ENCODE measurements around the gene VWA5B1.

Gene VWA5B1

GRCh38 chr1:20343149-20343937, 52.7 kb downstream of the VWA5B1 start:
- Mint-ChIP-seq H3K9me3 (ENCODE audit: low read depth) (peaks cover 7% of the 10 kb centered on the region), H3K27ac (no peak overlapping the region), H3K4me1 (ENCODE audit: low read depth) (peaks cover 7% of the 10 kb centered on the region), H3K4me3 (peak overlapping the region; percentile 20), H3K36me3 (peaks cover 2% of the 10 kb centered on the region), H3K27me3 (peaks cover 27% of the 10 kb centered on the region)

GRCh38 chr1:20343938-20344302, 53.2 kb downstream of the VWA5B1 start:
- Mint-ChIP-seq H3K27me3 (peaks cover 27% of the 10 kb centered on the region), H3K36me3 (peaks cover 2% of the 10 kb centered on the region), H3K9me3 (ENCODE audit: low read depth) (peaks cover 7% of the 10 kb centered on the region), H3K4me1 (ENCODE audit: low read depth) (peaks cover 7% of the 10 kb centered on the region), H3K27ac (no peak overlapping the region), H3K4me3 (peak overlapping the region; percentile 55)

GRCh38 chr1:20344738-20345137, 54.1 kb downstream of the VWA5B1 start:
- Mint-ChIP-seq H3K27ac (no peak overlapping the region), H3K9me3 (ENCODE audit: low read depth) (peaks cover 7% of the 10 kb centered on the region), H3K4me1 (ENCODE audit: low read depth) (peaks cover 7% of the 10 kb centered on the region), H3K27me3 (peaks cover 27% of the 10 kb centered on the region), H3K36me3 (peaks cover 2% of the 10 kb centered on the region), H3K4me3 (no peak overlapping the region)

GRCh38 chr1:20345419-20345818, 54.7 kb downstream of the VWA5B1 start:
- peaks cover 7% of the 10 kb centered on the region for H3K4me1 Mint-ChIP-seq (ENCODE audit: low read depth)
- no peak overlapping the region for H3K4me3 Mint-ChIP-seq
- H3K27ac Mint-ChIP-seq: no peak overlapping the region
- peaks cover 2% of the 10 kb centered on the region for H3K36me3 Mint-ChIP-seq
- H3K9me3 Mint-ChIP-seq (ENCODE audit: low read depth): peaks cover 7% of the 10 kb centered on the region
- peaks cover 23% of the 10 kb centered on the region for H3K27me3 Mint-ChIP-seq

- no peak overlapping the region for H3K4me3 Mint-ChIP-seq
- H3K36me3 Mint-ChIP-seq: peaks cover 2% of the 10 kb centered on the region
- peaks cover 7% of the 10 kb centered on the region for H3K4me1 Mint-ChIP-seq (ENCODE audit: low read depth)
- no peak overlapping the region for H3K27ac Mint-ChIP-seq
- H3K27me3 Mint-ChIP-seq: peaks cover 19% of the 10 kb centered on the region
- peaks cover 7% of the 10 kb centered on the region for H3K9me3 Mint-ChIP-seq (ENCODE audit: low read depth)
Observed at GRCh38 chr1:20346433-20346832, 55.8 kb downstream of the VWA5B1 start.

GRCh38 chr1:20347699-20348098, 57.0 kb downstream of the VWA5B1 start:
- peaks cover 2% of the 10 kb centered on the region for H3K36me3 Mint-ChIP-seq
- H3K9me3 Mint-ChIP-seq (ENCODE audit: low read depth): peaks cover 7% of the 10 kb centered on the region
- peaks cover 15% of the 10 kb centered on the region for H3K27me3 Mint-ChIP-seq

GRCh38 chr1:20348326-20348915, 57.7 kb downstream of the VWA5B1 start:
- H3K4me3 Mint-ChIP-seq: no peak overlapping the region
- peaks cover 7% of the 10 kb centered on the region for H3K9me3 Mint-ChIP-seq (ENCODE audit: low read depth)
- H3K4me1 Mint-ChIP-seq (ENCODE audit: low read depth): peaks cover 7% of the 10 kb centered on the region
- H3K36me3 Mint-ChIP-seq: peaks cover 2% of the 10 kb centered on the region
- no peak overlapping the region for H3K27ac Mint-ChIP-seq
- peaks cover 15% of the 10 kb centered on the region for H3K27me3 Mint-ChIP-seq

More at GRCh38 chr1:20347699-20348098, 57.0 kb downstream of the VWA5B1 start:
- no peak overlapping the region for H3K27ac Mint-ChIP-seq
- H3K4me3 Mint-ChIP-seq: no peak overlapping the region
- peaks cover 7% of the 10 kb centered on the region for H3K4me1 Mint-ChIP-seq (ENCODE audit: low read depth)

GRCh38 chr1:20349561-20349960, 58.9 kb downstream of the VWA5B1 start:
- peaks cover 7% of the 10 kb centered on the region for H3K9me3 Mint-ChIP-seq (ENCODE audit: low read depth)
- H3K4me3 Mint-ChIP-seq: no peak overlapping the region
- peaks cover 2% of the 10 kb centered on the region for H3K36me3 Mint-ChIP-seq
- no peaks in the 10 kb centered on the region for H3K4me1 Mint-ChIP-seq (ENCODE audit: low read depth)
- H3K27me3 Mint-ChIP-seq: peaks cover 11% of the 10 kb centered on the region
- H3K27ac Mint-ChIP-seq: no peak overlapping the region

- Mint-ChIP-seq H3K27me3 (peaks cover 10% of the 10 kb centered on the region), H3K36me3 (peaks cover 2% of the 10 kb centered on the region), H3K4me3 (no peak overlapping the region), H3K27ac (no peak overlapping the region), H3K9me3 (ENCODE audit: low read depth) (peaks cover 7% of the 10 kb centered on the region), H3K4me1 (ENCODE audit: low read depth) (no peaks in the 10 kb centered on the region)
Observed at GRCh38 chr1:20349971-20350370, 59.3 kb downstream of the VWA5B1 start.

- H3K27ac Mint-ChIP-seq: no peak overlapping the region
- H3K9me3 Mint-ChIP-seq (ENCODE audit: low read depth): peaks cover 7% of the 10 kb centered on the region
- peaks cover 10% of the 10 kb centered on the region for H3K27me3 Mint-ChIP-seq
- no peak overlapping the region for H3K4me3 Mint-ChIP-seq
- H3K36me3 Mint-ChIP-seq: peaks cover 2% of the 10 kb centered on the region
- H3K4me1 Mint-ChIP-seq (ENCODE audit: low read depth): no peaks in the 10 kb centered on the region
Observed at GRCh38 chr1:20350421-20350820, 59.7 kb downstream of the VWA5B1 start.

GRCh38 chr1:20351911-20352701, 61.4 kb downstream of the VWA5B1 start:
- Mint-ChIP-seq H3K9me3 (ENCODE audit: low read depth) (no peaks in the 10 kb centered on the region), H3K27ac (no peak overlapping the region), H3K27me3 (peaks cover 2% of the 10 kb centered on the region)

GRCh38 chr1:20353836-20354235, 63.2 kb downstream of the VWA5B1 start:
- H3K4me1 Mint-ChIP-seq (ENCODE audit: low read depth): no peaks in the 10 kb centered on the region
- peaks cover 5% of the 10 kb centered on the region for H3K27me3 Mint-ChIP-seq
- no peak overlapping the region for H3K4me3 Mint-ChIP-seq
- no peak overlapping the region for H3K27ac Mint-ChIP-seq
- H3K9me3 Mint-ChIP-seq (ENCODE audit: low read depth): no peaks in the 10 kb centered on the region
- H3K36me3 Mint-ChIP-seq: no peaks in the 10 kb centered on the region

More at GRCh38 chr1:20351911-20352701, 61.4 kb downstream of the VWA5B1 start:
- H3K36me3 Mint-ChIP-seq: no peaks in the 10 kb centered on the region
- no peaks in the 10 kb centered on the region for H3K4me1 Mint-ChIP-seq (ENCODE audit: low read depth)
- H3K4me3 Mint-ChIP-seq: no peak overlapping the region

GRCh38 chr1:20354610-20355009, 63.9 kb downstream of the VWA5B1 start:
- Mint-ChIP-seq H3K27ac (no peak overlapping the region), H3K4me1 (ENCODE audit: low read depth) (peaks cover 6% of the 10 kb centered on the region), H3K9me3 (ENCODE audit: low read depth) (no peaks in the 10 kb centered on the region), H3K27me3 (peaks cover 10% of the 10 kb centered on the region), H3K4me3 (no peak overlapping the region), H3K36me3 (no peaks in the 10 kb centered on the region)

- H3K4me3 Mint-ChIP-seq: no peak overlapping the region
- H3K27ac Mint-ChIP-seq: no peak overlapping the region
- H3K27me3 Mint-ChIP-seq: peaks cover 10% of the 10 kb centered on the region
- H3K9me3 Mint-ChIP-seq (ENCODE audit: low read depth): no peaks in the 10 kb centered on the region
- peaks cover 7% of the 10 kb centered on the region for H3K4me1 Mint-ChIP-seq (ENCODE audit: low read depth)
- no peaks in the 10 kb centered on the region for H3K36me3 Mint-ChIP-seq
Observed at GRCh38 chr1:20355101-20355827, 64.6 kb downstream of the VWA5B1 start.

Measured in activated naive CD8-positive, alpha-beta T cell (primary cell).